ENCODE data around the gene FRG2B. TPM values are rescaled to one million over a fixed set of nuclear protein-coding genes. Genes with fewer than 3 reads are reported as not detected.
"Not testable (repeated sequence)": the region's sequence is repeated elsewhere in the genome, so short reads cannot be mapped to it uniquely, and the experiment has no call there.

The FRG2B gene
- total RNA-seq, 1 donor from 2014 or later = not detected

DNA sequence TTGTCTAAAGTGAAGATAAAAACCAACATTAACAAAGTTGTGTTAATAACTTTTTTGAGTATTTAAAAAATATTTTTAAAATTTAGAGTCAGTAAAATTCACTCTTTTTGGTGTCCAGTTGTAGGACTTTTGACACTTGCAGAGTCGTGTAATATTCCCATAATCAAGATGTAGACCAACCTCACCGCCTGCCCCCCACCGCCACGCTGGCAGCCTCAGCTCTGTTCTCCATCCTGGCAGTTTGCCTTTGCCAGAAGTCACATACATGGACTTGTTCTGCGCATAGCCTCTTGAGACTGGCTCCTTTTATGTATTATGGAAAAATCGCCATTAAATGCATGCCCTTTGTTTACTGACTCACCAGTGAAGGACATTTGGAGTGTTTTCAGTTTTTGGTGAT, 33.9 kb downstream of the FRG2B start:
- DNase-seq = no peak

GRCh38 chr10:133590970-133591359, 35.6 kb downstream of the FRG2B start:
- no peak for DNase-seq

DNA sequence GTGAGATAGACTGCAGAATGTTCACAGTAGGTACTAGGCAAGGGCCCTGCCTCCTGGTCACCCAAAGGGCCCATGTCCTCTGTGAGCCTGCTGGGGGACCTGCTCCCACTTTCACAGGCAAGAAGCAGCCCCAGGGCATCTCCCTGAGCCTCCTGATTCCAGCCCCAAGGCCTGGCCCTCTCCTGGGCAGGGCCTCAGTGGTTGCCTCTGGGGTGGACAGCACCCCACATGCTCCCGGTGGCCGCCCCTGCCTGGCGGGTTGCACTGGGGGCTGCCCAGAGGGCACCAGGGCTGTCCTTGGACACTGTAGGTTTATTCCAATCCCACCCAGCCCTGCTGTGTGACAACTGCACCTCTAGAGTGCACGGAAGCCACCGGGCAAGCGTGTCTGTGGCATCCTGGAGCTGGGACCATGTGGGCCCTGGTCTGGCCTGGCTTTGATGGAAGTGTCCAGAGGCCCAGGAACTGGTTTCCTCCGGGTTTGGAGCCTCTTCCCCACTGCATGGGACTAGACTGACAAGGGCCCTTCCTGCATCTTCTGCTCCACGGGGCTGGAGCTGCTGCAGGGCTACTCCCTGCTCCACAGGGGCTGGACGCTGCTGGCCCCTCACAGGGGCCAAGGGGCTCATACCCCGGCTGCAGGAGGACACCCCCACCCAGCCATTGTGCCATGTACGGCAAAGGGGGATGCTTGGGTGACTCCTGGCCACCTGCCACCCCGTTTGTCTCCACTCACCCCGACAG, 36.2 kb downstream of the FRG2B start:
- no peak for DNase-seq

DNA sequence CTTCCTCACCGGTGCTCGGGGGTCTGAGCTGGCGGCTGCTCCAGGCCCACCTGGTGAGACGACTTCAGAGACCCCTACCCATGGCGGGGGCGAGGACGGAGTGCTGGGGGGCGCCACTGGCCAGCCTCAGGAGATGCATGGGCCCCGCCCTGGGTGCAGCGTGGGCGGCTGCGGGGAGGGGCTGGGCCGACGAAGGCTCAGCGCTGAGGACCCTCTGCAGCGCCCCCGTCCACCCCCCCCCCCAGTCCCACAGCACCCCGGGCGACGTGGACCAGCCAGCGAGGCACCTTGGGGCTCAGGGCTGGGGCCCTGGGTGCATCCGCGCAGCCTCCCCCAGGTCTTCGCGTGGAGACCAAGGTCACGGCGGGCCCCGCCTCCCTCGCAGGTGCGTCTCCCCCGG, 49.6 kb downstream of the FRG2B start:
- DNase-seq = not testable (repeated sequence)

Other genes starting within 250 kb of the FRG2B start
- gene PAOX, start 247.5 kb downstream of the FRG2B start, total RNA-seq = 3.6 TPM
- 24.7 TPM for gene MTG1, start 232.6 kb downstream of the FRG2B start, total RNA-seq
- gene SPRN, start 202.2 kb downstream of the FRG2B start, total RNA-seq = 0.89 TPM
- gene SCART1, start 172.8 kb downstream of the FRG2B start, total RNA-seq = 2.5 TPM
- gene CYP2E1, start 99.4 kb downstream of the FRG2B start, total RNA-seq = 0.69 TPM
- not detected for gene SYCE1, start 61.2 kb downstream of the FRG2B start, total RNA-seq